GM21717 (cell line): ENCODE measurements around the gene RBL1.

Experiments
- ATAC-seq: cut with Tn5 transposase; IDR thresholded peaks from one replicate; pipeline ENCODE4 v1.9.1; 2021; ENCODE audit warnings: mild to moderate bottlenecking, moderate library complexity; ENCODE audit not compliant: unreplicated experiment

The RBL1 gene

GRCh38 chr20:36951979-36952738 lies 143.6 kb downstream of the RBL1 start:
- ATAC-seq = no peak

- ATAC-seq = peak; percentile 83
These were observed 144.4 kb downstream of the RBL1 start, which contains the start of gene SAMHD1 for GRCh38 chr20:36951198-36951978. Gene SAMHD1 (minus strand): TSS chr20:36951708. CDS start chr20:36951643, 65 bp downstream.

GRCh38 chr20:36950414-36951197 lies 145.2 kb downstream of the RBL1 start:
- no peak for ATAC-seq
